H1 (cell line): ENCODE measurements around the gene GSK3B. TPM values are rescaled to one million over a fixed set of nuclear protein-coding genes. Genes with fewer than 3 reads are reported as not detected.

Experiments used
- CTCF ChIA-PET: fragments of 300-600 bp; sonication (Branson Sonifier 250); formaldehyde crosslinking; loops from one replicate; lab custom pipeline; 2021; ENCODE audit not compliant: partially characterized antibody; lab: Charles Lee
- POLR2A ChIA-PET: fragments of 300-600 bp; sonication (Branson Sonifier 250); formaldehyde crosslinking; loops from one replicate; lab custom pipeline; 2021; ENCODE audit warnings: inconsistent platforms; ENCODE audit not compliant: partially characterized antibody; lab: Charles Lee
- DNase-seq, 2 experiments: peaks; one replicate each; pipeline versions ENCODE4 v3.0.0 to v3.0.0-alpha.2; 2010 to 2022; ENCODE audit warnings: low spot score in 2 of 2, low read depth in 1 of 2, mixed read lengths in 1 of 2
- FAIRE-seq: peaks from 2 replicates; lab custom pipeline; 2011; peaks lifted over from hg19 to GRCh38; lab: Jason Lieb, UNC
- H2AFZ ChIP-seq: 2 replicates; pipeline ENCODE4 v1.8.1; 2012; ENCODE audit warnings: low read length, inconsistent platforms
- H2AK5ac ChIP-seq: 2 replicates; pipeline ENCODE4 v1.6.1; 2013; ENCODE audit warnings: low read depth, low read length
- H2BK120ac ChIP-seq: replicated peaks from 2 replicates; pipeline ENCODE3; 2013; ENCODE audit warnings: low read depth, low read length, inconsistent platforms
- H2BK12ac ChIP-seq: 2 replicates; pipeline ENCODE4 v1.6.1; 2013; ENCODE audit warnings: low read depth, low read length
- H2BK15ac ChIP-seq: 2 replicates; pipeline ENCODE4 v1.6.1; 2013; ENCODE audit warnings: low read length
- H2BK20ac ChIP-seq: 2 replicates; pipeline ENCODE4 v1.6.1; 2013; ENCODE audit warnings: low read length
- H2BK5ac ChIP-seq: 2 replicates; pipeline ENCODE4 v1.6.1; 2013; ENCODE audit warnings: low read depth, low read length
- H3K14ac ChIP-seq: 2 replicates; pipeline ENCODE4 v1.6.1; 2013; ENCODE audit warnings: inconsistent platforms; ENCODE audit not compliant: insufficient read length
- H3K18ac ChIP-seq: 2 replicates; pipeline ENCODE4 v1.6.1; 2013; ENCODE audit warnings: low read length; ENCODE audit errors: extremely low read depth
- H3K23ac ChIP-seq: 2 replicates; pipeline ENCODE4 v1.6.1; 2013; ENCODE audit warnings: inconsistent platforms; ENCODE audit not compliant: insufficient read length
- H3K23me2 ChIP-seq: 2 replicates; pipeline ENCODE4 v1.6.1; 2013; ENCODE audit warnings: low read depth, low read length
- H3K27ac ChIP-seq: 2 replicates; pipeline ENCODE4 v1.6.1; 2011; ENCODE audit warnings: low read depth, low read length, inconsistent platforms
- H3K27me3 ChIP-seq, 4 experiments: replicated peaks in 1 of 4; 1 replicate in 1 of 4; 2 replicates in 3 of 4; pipeline versions ENCODE4 v1.6.1 to v1.8.1; 2011 to 2013; ENCODE audit warnings: low read length in 3 of 4, mild to moderate bottlenecking in 3 of 4, inconsistent platforms in 2 of 4, mixed read lengths in 2 of 4, moderate library complexity in 1 of 4; ENCODE audit not compliant: control insufficient read depth in 3 of 4, insufficient read depth in 3 of 4; ENCODE audit errors: extremely low read depth in 1 of 4
- H3K36me3 ChIP-seq, 4 experiments: 2 replicates each; pipeline versions ENCODE4 v1.6.1 to v1.8.1; 2011 to 2013; ENCODE audit warnings: mild to moderate bottlenecking in 4 of 4, low read length in 3 of 4, moderate library complexity in 2 of 4, control low read depth in 1 of 4, inconsistent platforms in 1 of 4; ENCODE audit not compliant: insufficient read depth in 4 of 4, control insufficient read depth in 2 of 4
- H3K4ac ChIP-seq: replicated peaks from 2 replicates; pipeline ENCODE3; 2013; ENCODE audit warnings: low read length, low read depth, mixed read lengths, inconsistent platforms; ENCODE audit not compliant: insufficient read length
- H3K4me1 ChIP-seq, 4 experiments: replicated peaks in 1 of 4; 1 replicate in 1 of 4; 2 replicates in 3 of 4; pipeline versions ENCODE4 v1.6.1 to v1.8.1; 2011 to 2013; ENCODE audit warnings: low read length in 3 of 4, inconsistent platforms in 2 of 4, mixed read lengths in 1 of 4; ENCODE audit not compliant: insufficient read depth in 4 of 4, control insufficient read depth in 3 of 4
- H3K4me2 ChIP-seq, 2 experiments: 2 replicates each; pipeline versions ENCODE4 v1.6.1 to v1.8.1; 2011 to 2013; ENCODE audit warnings: low read depth in 2 of 2, low read length in 2 of 2, control low read depth in 1 of 2, inconsistent platforms in 1 of 2, mild to moderate bottlenecking in 1 of 2; ENCODE audit not compliant: insufficient read depth in 1 of 2
- H3K4me3 ChIP-seq, 4 experiments: fragments of 200-600, 300-600 bp in 1 of 4; sonication (generic), shearing (Covaris generic), sonication (Bioruptor Twin) in 1 of 4; 2 replicates each; pipeline versions ENCODE4 v1.5.1 to v1.8.1; 2011 to 2016; ENCODE audit warnings: low read length in 4 of 4, low read depth in 3 of 4, control low read depth in 2 of 4, inconsistent platforms in 2 of 4, mild to moderate bottlenecking in 2 of 4, mixed read lengths in 1 of 4, moderate library complexity in 1 of 4; ENCODE audit not compliant: insufficient read depth in 2 of 4; ENCODE audit errors: extremely low read depth in 1 of 4
- H3K56ac ChIP-seq: replicated peaks from 2 replicates; pipeline ENCODE3; 2013; ENCODE audit warnings: low read depth, mild to moderate bottlenecking, mixed read lengths, low read length, inconsistent platforms; ENCODE audit not compliant: insufficient read length
- H3K79me1 ChIP-seq: 2 replicates; pipeline ENCODE4 v1.6.1; 2013; ENCODE audit warnings: low read depth, low read length, control low read depth
- H3K79me2 ChIP-seq, 2 experiments: 2 replicates each; pipeline versions ENCODE4 v1.6.1 to v1.8.1; 2012 to 2013; ENCODE audit warnings: low read length in 2 of 2, mild to moderate bottlenecking in 2 of 2, inconsistent platforms in 1 of 2; ENCODE audit not compliant: insufficient read depth in 2 of 2, control insufficient read depth in 1 of 2
- H3K9ac ChIP-seq, 4 experiments: replicated peaks in 1 of 4; 1 replicate in 1 of 4; 2 replicates in 3 of 4; pipeline versions ENCODE4 v1.6.1 to v1.8.1; 2011 to 2013; ENCODE audit warnings: low read depth in 3 of 4, low read length in 3 of 4, control low read depth in 2 of 4, mild to moderate bottlenecking in 2 of 4, moderate library complexity in 2 of 4, inconsistent platforms in 1 of 4; ENCODE audit errors: extremely low read depth in 1 of 4
- H3K9me3 ChIP-seq, 2 experiments: 2 replicates each; pipeline versions ENCODE4 v1.6.1 to v1.8.1; 2012 to 2013; ENCODE audit warnings: mild to moderate bottlenecking in 2 of 2, moderate library complexity in 2 of 2, control low read depth in 1 of 2, inconsistent platforms in 1 of 2, low read depth in 1 of 2, low read length in 1 of 2, mixed read lengths in 1 of 2; ENCODE audit not compliant: insufficient read depth in 2 of 2
- H4K20me1 ChIP-seq, 2 experiments: replicated peaks in 1 of 2; 2 replicates each; pipeline versions ENCODE3 to v1.8.1; 2011 to 2013; ENCODE audit warnings: inconsistent platforms in 2 of 2, low read length in 2 of 2, mild to moderate bottlenecking in 1 of 2; ENCODE audit not compliant: insufficient read depth in 2 of 2, control insufficient read depth in 1 of 2
- H4K5ac ChIP-seq: 2 replicates; pipeline ENCODE4 v1.6.1; 2013; ENCODE audit warnings: low read length, low read depth, mixed read lengths, inconsistent platforms; ENCODE audit not compliant: insufficient read length
- H4K8ac ChIP-seq: 2 replicates; pipeline ENCODE4 v1.8.0; 2013; ENCODE audit warnings: mild to moderate bottlenecking, moderate library complexity, low read length, inconsistent platforms; ENCODE audit not compliant: insufficient read depth; ENCODE audit errors: extremely low read depth
- H4K91ac ChIP-seq: replicated peaks from 2 replicates; pipeline ENCODE3; 2013; ENCODE audit warnings: low read length, mixed read lengths, inconsistent platforms; ENCODE audit not compliant: insufficient read length
- BRCA1 ChIP-seq: IDR thresholded peaks from 2 replicates; pipeline ENCODE4 v1.6.1; 2012; ENCODE audit warnings: low read depth, low read length, improper control_type of control experiment
- JUN ChIP-seq: IDR thresholded peaks from 2 replicates; pipeline ENCODE4 v1.6.1; 2011; ENCODE audit warnings: low read depth, mild to moderate bottlenecking, improper control_type of control experiment, low read length
- POU5F1 ChIP-seq: IDR thresholded peaks from 2 replicates; pipeline ENCODE4 v1.6.1; 2011; ENCODE audit warnings: low read depth, mild to moderate bottlenecking, low read length, moderate library complexity
- TCF12 ChIP-seq: IDR thresholded peaks from 2 replicates; pipeline ENCODE4 v1.6.1; 2011; ENCODE audit warnings: low read depth, mild to moderate bottlenecking, low read length
- WGBS, 2 experiments: shearing (Covaris generic) in 1 of 2; methylation state at CpG; one replicate each; pipeline versions ENCODE4 v1.1.6 to v1.1.7; 2013 to 2015; ENCODE audit warnings: low lambda C conversion rate in 2 of 2, mixed read lengths in 2 of 2, inconsistent platforms in 1 of 2, low coverage in 1 of 2, missing lambda C conversion rate in 1 of 2; ENCODE audit not compliant: insufficient replicate concordance in 2 of 2, insufficient coverage in 1 of 2, insufficient read length in 1 of 2; ENCODE audit errors: extremely low coverage in 1 of 2, missing lambda C conversion rate in 1 of 2; 5-methylcytosine and 5-hydroxymethylcytosine counted together
- polyA plus RNA-seq, 7 experiments: library from polyadenylated mRNA; depleted of rRNA in 3 of 7; stranded (reverse) in 5 of 7; unstranded in 2 of 7; fragments of >200 nt in 5 of 7; fragments of 200-250 nt in 2 of 7; gene quantifications; 1 replicate in 5 of 7; 2 replicates in 1 of 7; 4 replicates in 1 of 7; pipeline versions ENCODE4 v1.2.1 to v1.2.3, GENCODE V29; 2011 to 2013; ENCODE audit warnings: missing spikeins in 2 of 7, mixed read lengths in 2 of 7
- total RNA-seq: library from RNA; stranded (reverse); fragmentation: NEBNext Ultra II Directional; extraction: Animal tissue kit (Norgen Biotek cat#: 25700); gene quantifications from 2 replicates; pipeline ENCODE4 v1.2.1, GENCODE V29; 2021
- TF ChIP-seq, protein P1 (sequence below), 3 experiments: IDR thresholded peaks; 1 replicate in 2 of 3; 2 replicates in 1 of 3; pipeline versions ENCODE4 v1.5.1 to v1.6.1; 2011; ENCODE audit warnings: low read length in 3 of 3, mild to moderate bottlenecking in 3 of 3, inconsistent platforms in 2 of 3, low read depth in 1 of 3, moderate library complexity in 1 of 3; ENCODE audit not compliant: insufficient read depth in 1 of 3; ENCODE audit errors: control extremely low read depth in 1 of 3

GSK3B gene
- total and polyA plus RNA-seq, 2 of the 8 experiments (the other 6 are each of a cell fraction or from before 2014, with no cell fraction given): 24.2 to 50.7 TPM

DNA sequence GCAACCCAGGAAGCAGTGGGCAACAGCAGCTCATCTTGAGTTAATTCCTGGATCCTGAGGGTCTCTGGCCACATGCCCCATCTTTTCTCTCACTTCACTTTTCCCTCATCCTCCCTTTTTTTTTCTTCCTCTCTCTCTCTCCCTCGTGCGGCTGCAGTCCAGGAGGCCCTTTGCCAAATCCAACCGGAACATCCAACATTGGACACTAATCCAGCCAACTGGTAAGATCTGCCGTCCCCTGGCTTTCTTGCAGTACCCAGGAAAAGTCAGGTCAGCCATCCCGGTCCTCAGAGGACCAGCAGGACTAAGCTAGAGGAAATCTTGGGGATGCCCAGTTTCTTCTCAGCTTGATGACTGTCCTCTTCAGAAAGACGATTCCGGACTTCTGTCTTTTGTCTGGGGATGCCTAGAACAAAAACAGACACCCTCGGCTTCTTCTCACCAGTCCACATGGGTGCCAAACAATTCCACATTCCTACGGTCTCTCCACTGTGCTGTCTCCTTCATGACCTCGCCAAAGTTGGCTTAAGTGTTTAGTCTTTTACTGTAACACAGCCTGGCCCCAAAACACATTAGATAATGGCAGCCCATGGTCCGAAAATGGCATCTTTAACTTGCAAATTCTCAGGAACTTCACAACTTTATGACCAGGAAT is 115.6 kb downstream of the GSK3B start:
- no peak overlapping the region for H4K8ac ChIP-seq
- no peak overlapping the region for H3K14ac ChIP-seq
- H4K5ac ChIP-seq: no peak overlapping the region
- no peak overlapping the region for H2BK12ac ChIP-seq
- no peak overlapping the region for H3K9ac ChIP-seq
- no peak overlapping the region for H3K18ac ChIP-seq
- no peaks in the 10 kb centered on the region for H3K23me2 ChIP-seq
- 93% methylated on average over 10 of the region's 11 CpGs; no CpG with 5 or more reads in 1 of the 2 experiments for whole genome bisulfite sequencing, 2 experiments
- ChIA-PET POLR2A (no interaction called here), CTCF (no interaction called here)
- H2BK20ac ChIP-seq: no peak overlapping the region
- H3K4ac ChIP-seq: no peak overlapping the region
- H3K4me3 ChIP-seq: no peak overlapping the region
- no peak overlapping the region for H3K27ac ChIP-seq
- H2BK5ac ChIP-seq: no peak overlapping the region
- H2AFZ ChIP-seq: no peak overlapping the region
- H3K56ac ChIP-seq: no peak overlapping the region
- FAIRE-seq (no peak), DNase-seq (no peak)
- no peaks in the 10 kb centered on the region for H3K4me1 ChIP-seq
- peaks cover 0 to 4% (median 0%) of the 10 kb centered on the region in 4 experiments; a peak in 2 of 8 replicates for H3K36me3 ChIP-seq
- no peak overlapping the region for H2AK5ac ChIP-seq
- no peaks in the 10 kb centered on the region for H3K27me3 ChIP-seq
- H3K23ac ChIP-seq: no peak overlapping the region
- H2BK15ac ChIP-seq: no peak overlapping the region
- H3K79me1 ChIP-seq: peaks cover 3% of the 10 kb centered on the region; the same call in 1 of the 2 replicates
- H2BK120ac ChIP-seq: no peak overlapping the region
- H4K20me1 ChIP-seq: peaks cover 0 to 2% of the 10 kb centered on the region in 2 experiments
- no peak overlapping the region for H3K4me2 ChIP-seq
- H4K91ac ChIP-seq: no peak overlapping the region
- peaks cover 0 to 61% of the 10 kb centered on the region in 2 experiments; a peak in 2 of 4 replicates for H3K79me2 ChIP-seq
- H3K9me3 ChIP-seq: no peaks in the 10 kb centered on the region
- TF ChIP-seq BRCA1 (no peak), JUN (no peak), POU5F1 (no peak), TCF12 (no peak)
- TF ChIP-seq, protein P1, sequence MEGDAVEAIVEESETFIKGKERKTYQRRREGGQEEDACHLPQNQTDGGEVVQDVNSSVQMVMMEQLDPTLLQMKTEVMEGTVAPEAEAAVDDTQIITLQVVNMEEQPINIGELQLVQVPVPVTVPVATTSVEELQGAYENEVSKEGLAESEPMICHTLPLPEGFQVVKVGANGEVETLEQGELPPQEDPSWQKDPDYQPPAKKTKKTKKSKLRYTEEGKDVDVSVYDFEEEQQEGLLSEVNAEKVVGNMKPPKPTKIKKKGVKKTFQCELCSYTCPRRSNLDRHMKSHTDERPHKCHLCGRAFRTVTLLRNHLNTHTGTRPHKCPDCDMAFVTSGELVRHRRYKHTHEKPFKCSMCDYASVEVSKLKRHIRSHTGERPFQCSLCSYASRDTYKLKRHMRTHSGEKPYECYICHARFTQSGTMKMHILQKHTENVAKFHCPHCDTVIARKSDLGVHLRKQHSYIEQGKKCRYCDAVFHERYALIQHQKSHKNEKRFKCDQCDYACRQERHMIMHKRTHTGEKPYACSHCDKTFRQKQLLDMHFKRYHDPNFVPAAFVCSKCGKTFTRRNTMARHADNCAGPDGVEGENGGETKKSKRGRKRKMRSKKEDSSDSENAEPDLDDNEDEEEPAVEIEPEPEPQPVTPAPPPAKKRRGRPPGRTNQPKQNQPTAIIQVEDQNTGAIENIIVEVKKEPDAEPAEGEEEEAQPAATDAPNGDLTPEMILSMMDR (IDR thresholded peaks at IDR 0.05; ENCODE audit: control extremely low read depth in 1 of 3, insufficient read depth in 1 of 3, low read depth in 1 of 3, low read length in 3 of 3): no peak
